ENCODE measurements around the gene GOLGA2.

GOLGA2 gene

GRCh38 chr9:128304971-128305288 lies 29.1 kb upstream of the GOLGA2 start:
- H3K4me3 ChIP-seq (ENCODE audit: low read depth, low read length), result no peak overlapping the region
- TF ChIP-seq CTCF (IDR thresholded peaks at IDR 0.05; ENCODE audit: borderline replicate concordance, insufficient read depth, low read depth, low read length), result no peak

GRCh38 chr9:128304136-128304970 lies 28.5 kb upstream of the GOLGA2 start:
- H3K4me3 ChIP-seq (ENCODE audit: low read depth, low read length), result no peak overlapping the region
- no peak for TF ChIP-seq CTCF (IDR thresholded peaks at IDR 0.05; ENCODE audit: borderline replicate concordance, insufficient read depth, low read depth, low read length)

- H3K4me3 ChIP-seq (ENCODE audit: low read depth, low read length), result no peak overlapping the region
- TF ChIP-seq CTCF (IDR thresholded peaks at IDR 0.05; ENCODE audit: borderline replicate concordance, insufficient read depth, low read depth, low read length), result no peak
Observed at GRCh38 chr9:128298535-128299482, 23.0 kb upstream of the GOLGA2 start.

- TF ChIP-seq CTCF (IDR thresholded peaks at IDR 0.05; ENCODE audit: borderline replicate concordance, insufficient read depth, low read depth, low read length), result no peak
- H3K4me3 ChIP-seq (ENCODE audit: low read depth, low read length), result no peak overlapping the region
Observed at GRCh38 chr9:128297221-128297773, 21.5 kb upstream of the GOLGA2 start.

- no peak overlapping the region for H3K4me3 ChIP-seq (ENCODE audit: low read depth, low read length)
- no peak for TF ChIP-seq CTCF (IDR thresholded peaks at IDR 0.05; ENCODE audit: borderline replicate concordance, insufficient read depth, low read depth, low read length)
Observed at GRCh38 chr9:128296340-128297220, 20.8 kb upstream of the GOLGA2 start.

- TF ChIP-seq CTCF (IDR thresholded peaks at IDR 0.05; ENCODE audit: borderline replicate concordance, insufficient read depth, low read depth, low read length), result no peak
- no peak overlapping the region for H3K4me3 ChIP-seq (ENCODE audit: low read depth, low read length)
Observed at GRCh38 chr9:128294142-128294541, 18.3 kb upstream of the GOLGA2 start.

All from GM12875 (cell line).